Activated B cell treated with CpG ODN at 0.5 μM for 24 hours (primary cell): ENCODE measurements around the gene SYTL4. TPM values are rescaled to one million over a fixed set of nuclear protein-coding genes. Genes with fewer than 3 reads are reported as not detected.

Source experiments
- ATAC-seq: fragments of 200-7000 bp; cut with Tn5 transposase; one replicate; pipeline ENCODE4 v1.10.0; 2021; ENCODE audit warnings: low read depth, mild to moderate bottlenecking, moderate library complexity
- CTCF ChIA-PET: fragments of 350-600 bp; sonication (Branson Sonifier 250); formaldehyde crosslinking; loops from one replicate; lab custom pipeline; 2021; ENCODE audit warnings: antibody characterized with exemption; lab: Charles Lee
- POLR2A ChIA-PET: fragments of 350-600 bp; sonication (Branson Sonifier 250); formaldehyde crosslinking; loops from one replicate; lab custom pipeline; 2021; ENCODE audit warnings: antibody characterized with exemption; lab: Charles Lee
- DNase-seq: peaks from one replicate; pipeline ENCODE4 v3.0.0; 2022
- H3K27ac Mint-ChIP-seq: one replicate; pipeline ENCODE4 v1.8.0; 2020; ENCODE audit warnings: mixed read lengths
- H3K27me3 Mint-ChIP-seq: one replicate; pipeline ENCODE4 v1.8.0; 2021; ENCODE audit warnings: mixed read lengths
- H3K36me3 Mint-ChIP-seq: one replicate; pipeline ENCODE4 v1.8.0; 2021; ENCODE audit warnings: low read depth, mixed read lengths
- H3K4me1 Mint-ChIP-seq: one replicate; pipeline ENCODE4 v1.8.0; 2021; ENCODE audit warnings: mixed read lengths
- H3K4me3 Mint-ChIP-seq: one replicate; pipeline ENCODE4 v1.8.0; 2020; ENCODE audit warnings: mild to moderate bottlenecking, mixed read lengths
- H3K9me3 Mint-ChIP-seq: one replicate; pipeline ENCODE4 v1.8.0; 2020; ENCODE audit warnings: mixed read lengths
- CTCF ChIP-seq: fragments of 200-600 bp; IDR thresholded peaks from one replicate; pipeline ENCODE4 v1.8.0; 2022; ENCODE audit warnings: antibody characterized with exemption, mild to moderate bottlenecking
- intact Hi-C: fragments of 100-400 bp; cut with micrococcal nuclease; formaldehyde crosslinking; loops from one replicate; pipeline ENCODE4 v1.15.1; 2024
- total RNA-seq: library from RNA; stranded (reverse); gene quantifications from 2 replicates; pipeline ENCODE4 v1.2.3, GENCODE V29; 2022

SYTL4 gene
- total RNA-seq, 1 donor from 2014 or later: 0.20 TPM

DNA sequence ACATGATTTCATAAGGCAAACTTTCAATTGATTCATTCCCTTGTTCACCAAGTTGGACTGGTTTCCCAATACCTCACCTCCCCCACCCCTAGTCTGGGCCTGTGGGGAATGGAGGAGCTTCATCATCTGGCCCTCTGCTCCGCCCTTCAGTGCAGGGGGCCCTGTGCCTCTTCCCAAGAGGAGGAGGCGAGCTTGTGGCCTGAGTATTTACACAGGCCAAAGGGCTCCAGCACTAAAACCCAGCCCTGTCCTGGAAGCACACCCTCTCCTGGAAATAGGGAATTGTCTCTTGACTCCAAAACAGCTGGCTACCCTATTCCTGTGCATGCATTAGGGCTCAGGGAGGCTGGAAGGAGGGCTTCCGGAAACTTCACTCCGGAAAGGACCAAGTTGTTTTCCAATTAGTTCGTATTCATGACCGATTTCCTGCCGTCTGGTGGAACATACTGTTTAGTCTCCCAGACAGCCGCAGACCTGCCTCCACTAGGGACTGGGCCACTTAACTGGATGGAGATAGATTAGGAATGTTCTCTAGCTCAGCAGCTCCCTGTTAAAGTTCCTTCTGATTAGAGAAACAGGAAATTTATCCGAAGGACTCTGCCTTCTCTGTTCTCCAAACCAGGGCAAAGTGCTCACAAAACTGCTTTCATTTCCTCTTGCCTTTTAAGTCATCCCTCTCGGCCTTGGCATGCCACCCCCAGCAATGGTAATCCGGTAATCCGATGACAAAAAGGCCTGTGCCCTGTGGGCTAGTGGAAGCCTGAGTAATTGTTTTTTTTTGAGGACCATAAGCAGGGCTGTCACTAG, 82.2 kb downstream of the SYTL4 start:
- DNase-seq: no peak
- Mint-ChIP-seq H3K9me3 (no peaks in the 10 kb centered on the region), H3K36me3 (no peaks in the 10 kb centered on the region), H3K27ac (no peak overlapping the region), H3K4me1 (no peaks in the 10 kb centered on the region), H3K4me3 (no peak overlapping the region), H3K27me3 (peaks cover 6% of the 10 kb centered on the region)
- ChIA-PET POLR2A (no interaction called here), CTCF (no interaction called here)
- no peak for ATAC-seq
- no peak for TF ChIP-seq CTCF
- intact Hi-C loops: no loop called here

DNA sequence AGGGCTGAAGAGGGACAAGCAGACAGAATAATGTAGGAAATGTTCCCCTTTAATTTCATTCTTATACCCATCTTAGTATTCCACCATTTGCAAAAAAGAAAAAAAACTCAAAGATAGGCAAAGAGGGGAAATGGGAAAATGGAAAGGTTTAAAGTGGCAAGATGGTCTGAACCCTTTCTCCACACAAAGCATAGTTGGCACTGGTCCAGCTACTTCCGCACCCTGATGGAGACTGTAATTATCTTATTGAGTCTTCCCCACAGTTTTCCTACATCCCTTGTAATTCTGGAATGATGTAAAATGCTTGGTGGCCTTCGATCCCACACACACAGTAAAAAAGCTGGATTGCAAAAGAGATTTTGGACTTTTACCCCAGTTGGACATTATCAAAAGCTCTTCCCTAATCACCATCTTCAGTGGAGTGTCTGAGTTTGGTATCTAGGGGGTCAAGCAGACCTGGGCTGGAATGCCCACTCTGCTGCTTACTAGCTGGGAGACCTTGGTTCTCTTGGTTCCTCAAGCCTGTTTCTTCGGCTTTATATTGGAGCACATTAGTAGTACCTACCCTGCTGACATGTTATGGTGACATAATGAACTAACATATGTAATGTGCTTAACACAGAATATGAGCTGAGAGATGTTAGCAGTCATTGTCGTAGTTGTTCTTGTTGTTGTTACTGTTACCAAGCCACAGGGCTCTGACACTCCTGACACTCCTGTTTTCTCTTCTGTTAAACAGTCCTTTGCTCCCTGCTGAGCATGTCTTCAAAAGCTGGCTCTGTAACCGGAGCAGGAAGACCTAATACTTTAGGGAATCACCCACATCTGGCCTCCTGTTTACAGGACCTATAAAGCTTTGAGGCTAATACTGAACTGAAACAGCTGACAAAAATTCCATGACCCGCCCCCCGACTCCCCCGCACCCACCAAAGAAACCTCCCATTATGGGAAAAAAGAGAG, 83.2 kb downstream of the SYTL4 start:
- H3K4me3 Mint-ChIP-seq: no peak overlapping the region

GRCh38 chrX:100647739-100648138, 84.2 kb downstream of the SYTL4 start:
- Mint-ChIP-seq H3K9me3 (no peaks in the 10 kb centered on the region), H3K4me3 (no peak overlapping the region), H3K27me3 (peaks cover 17% of the 10 kb centered on the region), H3K4me1 (no peaks in the 10 kb centered on the region), H3K27ac (no peak overlapping the region), H3K36me3 (no peaks in the 10 kb centered on the region)
- intact Hi-C loops: no loop called here
- DNase-seq (no peak), ATAC-seq (no peak)
- ChIA-PET CTCF (no interaction called here), POLR2A (no interaction called here)
- TF ChIP-seq CTCF: no peak

More for the DNA sequence above, 83.2 kb downstream of the SYTL4 start:
- Mint-ChIP-seq H3K36me3 (no peaks in the 10 kb centered on the region), H3K9me3 (no peaks in the 10 kb centered on the region), H3K27me3 (peaks cover 12% of the 10 kb centered on the region), H3K27ac (no peak overlapping the region), H3K4me1 (no peaks in the 10 kb centered on the region)
- no peak for TF ChIP-seq CTCF
- ChIA-PET POLR2A (no interaction called here), CTCF (no interaction called here)
- intact Hi-C loops: no loop called here
- no peak for ATAC-seq
- DNase-seq: no peak

- intact Hi-C loops: no loop called here
- CTCF ChIA-PET: no interaction called here
- Mint-ChIP-seq H3K4me3 (no peak overlapping the region), H3K4me1 (no peaks in the 10 kb centered on the region), H3K27ac (no peak overlapping the region), H3K9me3 (no peaks in the 10 kb centered on the region), H3K36me3 (no peaks in the 10 kb centered on the region), H3K27me3 (peaks cover 23% of the 10 kb centered on the region)
- POLR2A ChIA-PET: no interaction called here
- DNase-seq: no peak
- ATAC-seq: no peak
- no peak for TF ChIP-seq CTCF
Measured at GRCh38 chrX:100647095-100647494, 84.8 kb downstream of the SYTL4 start.

- DNase-seq: no peak
Measured at GRCh38 chrX:100645106-100645505, 86.8 kb downstream of the SYTL4 start.

More at GRCh38 chrX:100645106-100645505, 86.8 kb downstream of the SYTL4 start:
- no peaks in the 10 kb centered on the region for H3K4me1 Mint-ChIP-seq
- CTCF ChIA-PET: no interaction called here
- ATAC-seq: no peak
- intact Hi-C loops: no loop called here
- no peaks in the 10 kb centered on the region for H3K36me3 Mint-ChIP-seq
- no peak overlapping the region for H3K27ac Mint-ChIP-seq
- H3K4me3 Mint-ChIP-seq: no peak overlapping the region
- TF ChIP-seq CTCF: no peak
- H3K27me3 Mint-ChIP-seq: peaks cover 29% of the 10 kb centered on the region
- POLR2A ChIA-PET: no interaction called here
- no peaks in the 10 kb centered on the region for H3K9me3 Mint-ChIP-seq
